ENCODE data around the gene NFAM1. TPM values are rescaled to one million over a fixed set of nuclear protein-coding genes. Genes with fewer than 3 reads are reported as not detected.

NFAM1 gene
- total RNA-seq, 1 experiment from 2014 or later: 0.47 TPM

DNA sequence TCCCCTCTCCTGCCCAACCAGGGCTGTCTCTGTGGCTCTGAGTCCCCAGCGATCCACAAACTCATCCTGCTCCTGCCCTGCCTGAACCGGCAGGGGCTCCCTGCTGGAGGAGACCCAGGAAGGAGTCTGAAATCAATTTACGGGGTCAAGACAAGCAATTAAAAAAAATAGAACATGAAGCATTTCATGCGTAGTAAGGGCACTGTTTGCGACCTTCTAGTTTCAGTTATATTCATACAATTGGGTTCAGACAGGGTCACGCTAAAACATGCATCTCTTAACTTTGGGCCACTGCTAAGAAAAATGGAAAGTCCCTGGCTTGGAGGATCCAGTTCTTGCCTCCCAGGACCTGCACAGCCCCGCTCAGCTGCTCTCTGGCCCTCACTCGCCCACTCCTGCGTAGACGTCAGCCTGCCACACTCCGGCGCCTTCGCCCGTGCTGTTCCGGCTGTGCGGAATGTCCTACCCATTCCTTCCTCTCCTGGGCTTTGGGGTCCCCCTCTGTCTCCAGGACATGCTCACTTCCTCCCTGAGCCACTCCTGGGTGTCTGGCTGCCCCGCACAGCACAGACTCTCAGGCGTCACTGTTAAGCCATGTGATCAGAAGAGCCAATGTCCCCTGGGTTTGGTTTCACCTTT, 12.8 kb downstream of the NFAM1 start:
- in situ Hi-C loops (cut with HindIII; ENCODE audit: low sequenced_read_pairs): no loop called here

DNA sequence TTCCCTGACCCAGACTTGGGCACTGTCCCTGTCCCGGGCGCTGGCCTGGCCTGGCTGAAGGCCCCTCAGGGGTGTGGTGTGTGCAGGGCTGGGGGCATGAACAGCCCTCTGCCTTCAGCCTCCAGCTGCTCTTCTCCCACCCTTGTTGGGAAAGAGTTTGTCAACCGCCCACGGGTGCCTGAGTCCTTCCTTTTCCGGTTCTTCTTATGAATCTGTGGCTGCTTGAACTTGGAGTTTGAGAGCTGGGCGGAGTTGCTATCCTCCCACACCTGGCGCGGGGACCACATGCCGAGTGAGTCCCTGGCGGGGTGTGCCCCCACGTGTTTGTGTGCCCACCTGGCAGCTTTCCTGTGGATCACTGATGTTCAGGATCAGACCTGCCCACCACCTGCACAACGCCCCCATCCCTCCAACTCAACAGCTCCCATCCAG, 13.4 kb downstream of the NFAM1 start:
- in situ Hi-C loops (cut with HindIII; ENCODE audit: low sequenced_read_pairs): no loop called here
- DNase-seq (ENCODE audit: low spot score): no peak

More for the DNA sequence above, 12.8 kb downstream of the NFAM1 start:
- no peak for DNase-seq (ENCODE audit: low spot score)

- DNase-seq (ENCODE audit: low spot score): no peak
- in situ Hi-C loops (cut with HindIII; ENCODE audit: low sequenced_read_pairs): no loop called here
Measured at GRCh38 chr22:42417645-42418305, 14.4 kb downstream of the NFAM1 start.

DNA sequence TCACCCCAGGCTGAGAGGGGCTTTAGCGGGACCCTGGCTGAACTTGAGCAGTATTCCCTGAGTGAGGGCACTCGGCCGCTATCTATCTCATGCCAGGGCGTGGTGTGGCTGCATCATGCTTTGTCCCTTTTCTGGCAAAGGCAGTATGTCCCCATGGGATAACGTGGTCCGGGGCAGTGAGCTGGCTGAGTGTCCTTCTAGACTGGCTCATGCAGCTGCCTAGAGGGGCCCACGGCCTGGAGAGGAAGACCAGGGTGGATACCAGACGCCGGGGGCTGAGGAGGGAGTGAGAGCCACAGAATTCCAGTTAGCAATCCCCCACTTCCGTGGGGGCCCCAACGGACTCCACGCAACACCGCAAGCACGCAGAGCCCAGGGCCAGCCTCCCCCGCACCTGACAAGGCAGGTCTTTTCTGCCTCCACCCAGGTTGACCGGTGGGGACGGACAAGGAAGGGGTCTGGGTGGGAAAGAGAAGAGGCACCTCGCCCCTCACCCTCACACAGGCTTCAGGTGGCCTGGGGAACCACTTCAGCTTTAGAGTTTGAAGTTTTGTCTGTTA, 15.5 kb downstream of the NFAM1 start:
- in situ Hi-C loops (cut with HindIII; ENCODE audit: low sequenced_read_pairs): no loop called here
- no peak for DNase-seq (ENCODE audit: low spot score)

- in situ Hi-C loops (cut with HindIII; ENCODE audit: low sequenced_read_pairs): no loop called here
- DNase-seq (ENCODE audit: low spot score): no peak
Measured at GRCh38 chr22:42414565-42415303, 17.5 kb downstream of the NFAM1 start.

GRCh38 chr22:42414021-42414420, 18.2 kb downstream of the NFAM1 start:
- in situ Hi-C loops (cut with HindIII; ENCODE audit: low sequenced_read_pairs): no loop called here
- no peak for DNase-seq (ENCODE audit: low spot score)

DNA sequence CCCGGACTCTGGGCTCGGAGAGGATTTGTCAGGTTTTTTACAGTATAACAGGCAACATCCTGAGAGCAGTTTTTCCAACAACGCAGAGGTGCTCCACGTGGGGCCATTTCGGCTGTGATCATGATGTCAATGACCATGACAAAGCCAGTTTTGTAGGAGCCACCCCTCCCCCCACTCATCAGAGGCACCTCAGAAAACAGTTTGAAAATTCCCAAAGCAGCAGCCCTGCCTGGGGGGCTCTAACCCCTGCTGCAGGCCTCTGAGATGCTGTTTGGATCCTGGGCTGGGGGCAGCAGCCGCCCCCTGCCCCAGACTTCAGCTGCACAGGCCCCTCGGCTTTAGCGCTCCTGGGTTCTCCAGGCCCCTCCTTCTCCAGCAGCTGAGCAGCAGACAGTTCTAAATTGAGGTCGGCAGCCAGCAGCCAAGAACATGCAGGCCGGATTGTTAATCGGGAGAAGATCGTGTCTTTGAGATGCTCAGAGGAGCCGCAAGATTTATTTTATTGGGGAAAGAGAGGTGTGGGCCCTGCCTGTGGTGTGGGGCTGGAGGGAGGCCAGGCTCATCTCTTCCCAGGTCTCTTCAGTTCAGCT, 19.4 kb downstream of the NFAM1 start:
- no peak for DNase-seq (ENCODE audit: low spot score)
- in situ Hi-C loops (cut with HindIII; ENCODE audit: low sequenced_read_pairs): no loop called here

DNA sequence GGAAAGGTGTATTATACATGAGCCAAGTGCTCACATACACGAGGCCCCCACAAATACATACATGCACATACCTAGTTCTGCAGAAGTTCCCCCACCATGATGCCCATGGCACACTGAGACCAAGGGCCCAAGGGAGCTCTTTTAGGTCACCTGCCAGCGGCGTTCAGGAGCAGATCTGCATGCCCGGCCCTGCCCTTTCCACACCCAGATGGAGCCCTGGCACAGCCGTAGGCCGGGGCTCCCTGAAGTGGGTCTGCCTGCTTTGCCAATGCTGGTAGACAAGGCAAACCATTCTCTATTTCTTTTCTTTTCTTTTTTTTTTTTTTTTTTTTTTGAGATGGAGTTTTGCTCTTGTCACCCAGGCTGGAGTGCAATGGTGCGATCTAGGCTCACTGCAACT, 21.5 kb downstream of the NFAM1 start:
- no peak for DNase-seq (ENCODE audit: low spot score)
- in situ Hi-C loops (cut with HindIII; ENCODE audit: low sequenced_read_pairs): no loop called here

DNA sequence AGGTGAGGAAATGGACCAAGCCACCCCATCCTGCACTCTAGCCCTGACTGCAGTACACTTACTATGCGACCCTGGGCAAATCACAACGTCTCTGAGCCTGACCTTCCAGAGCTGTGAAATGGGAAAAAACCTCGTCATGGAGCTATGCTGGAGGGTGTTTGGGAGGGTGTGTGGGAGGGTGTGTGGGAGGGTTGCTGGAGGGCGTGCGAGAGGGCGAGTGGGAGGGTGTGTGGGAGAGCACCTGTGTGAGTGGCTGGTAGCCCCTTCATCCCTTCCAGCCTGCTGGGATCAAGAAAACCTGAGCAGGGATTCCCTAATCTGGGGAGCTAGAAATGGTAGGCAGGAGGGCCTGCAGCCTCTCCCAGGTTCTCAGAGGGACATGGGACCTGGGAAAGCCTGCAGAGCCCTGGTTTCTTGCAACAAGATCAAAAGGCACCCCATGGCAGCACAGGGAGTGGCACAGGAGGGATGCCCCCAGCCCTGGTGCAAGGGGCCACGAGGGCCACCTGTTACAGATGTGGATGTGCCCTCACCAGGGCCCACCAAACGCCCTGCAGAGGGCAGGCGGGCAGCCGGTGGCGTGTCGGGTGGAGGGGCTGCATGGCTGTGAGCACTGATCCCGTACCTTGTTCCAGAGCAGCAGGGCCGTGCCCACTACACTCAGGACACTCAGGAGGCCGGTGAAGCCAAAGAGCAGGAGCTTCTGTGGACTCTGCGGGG, 23.2 kb downstream of the NFAM1 start:
- in situ Hi-C loops (cut with HindIII; ENCODE audit: low sequenced_read_pairs): no loop called here
- no peak for DNase-seq (ENCODE audit: low spot score)

DNA sequence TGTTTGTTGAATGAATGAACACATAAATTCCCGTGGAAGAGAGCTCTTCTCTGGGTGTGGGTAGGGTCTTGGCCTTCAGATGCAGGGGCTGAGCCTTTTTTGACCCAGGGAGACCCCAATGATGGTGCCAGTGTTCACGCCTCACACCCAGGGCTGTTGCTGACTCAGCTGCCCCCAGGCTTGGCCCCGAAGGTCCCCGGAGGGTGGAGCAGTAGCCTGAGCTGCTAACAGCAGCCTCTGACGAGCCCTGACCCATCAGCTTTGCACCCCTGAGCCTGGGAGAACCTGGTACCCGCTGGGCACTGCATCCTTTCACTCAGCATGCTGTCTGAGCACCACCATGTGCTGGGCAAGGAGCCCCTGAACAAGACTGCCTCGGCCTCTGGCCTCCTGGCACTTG, 23.9 kb downstream of the NFAM1 start:
- in situ Hi-C loops (cut with HindIII; ENCODE audit: low sequenced_read_pairs): no loop called here

DNA sequence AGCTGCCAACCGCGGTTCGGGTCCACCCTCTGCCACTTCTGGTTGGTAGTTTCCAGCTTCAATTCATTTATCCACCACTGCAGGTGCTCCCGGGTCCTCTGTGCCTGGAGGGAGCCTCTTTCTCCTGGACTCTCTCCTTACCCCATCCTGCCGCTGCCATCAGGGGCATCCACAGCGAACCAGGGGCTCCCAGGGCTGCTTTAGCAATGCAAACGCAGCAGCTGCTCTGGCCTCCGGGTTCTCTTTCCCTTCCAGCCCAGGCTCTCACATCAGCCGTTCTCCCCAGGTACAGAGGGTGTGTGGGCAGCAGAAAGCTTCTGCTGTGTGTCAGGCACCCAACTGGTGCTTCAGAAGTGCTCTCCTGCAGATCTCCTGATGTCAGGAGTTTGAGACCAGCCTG, 27.9 kb downstream of the NFAM1 start:
- DNase-seq (ENCODE audit: low spot score): no peak
- in situ Hi-C loops (cut with HindIII; ENCODE audit: low sequenced_read_pairs): no loop called here

More for the DNA sequence above, 23.9 kb downstream of the NFAM1 start:
- DNase-seq (ENCODE audit: low spot score): no peak

- in situ Hi-C loops (cut with HindIII; ENCODE audit: low sequenced_read_pairs): no loop called here
- DNase-seq (ENCODE audit: low spot score): no peak
Measured at GRCh38 chr22:42401535-42402334, 30.5 kb downstream of the NFAM1 start.

GRCh38 chr22:42400811-42401534, 31.2 kb downstream of the NFAM1 start:
- in situ Hi-C loops (cut with HindIII; ENCODE audit: low sequenced_read_pairs): no loop called here
- no peak for DNase-seq (ENCODE audit: low spot score)

GRCh38 chr22:42399315-42400271, 32.6 kb downstream of the NFAM1 start:
- DNase-seq (ENCODE audit: low spot score): no peak
- in situ Hi-C loops (cut with HindIII; ENCODE audit: low sequenced_read_pairs): no loop called here

- in situ Hi-C loops (cut with HindIII; ENCODE audit: low sequenced_read_pairs): no loop called here
- DNase-seq (ENCODE audit: low spot score): no peak
Measured at GRCh38 chr22:42397332-42398249, 34.6 kb downstream of the NFAM1 start.

All from G401 (cell line).